ENCODE measurements around the gene PPP6R2. TPM values are rescaled to one million over a fixed set of nuclear protein-coding genes. Genes with fewer than 3 reads are reported as not detected.

PPP6R2 gene
- total and polyA plus RNA-seq, 9 of the 15 experiments (the other 6 are each of a cell fraction or from before 2014, with no cell fraction given), result 0.32 to 39.8 (median 21.4) TPM

- no peak overlapping the region for H3K4me3 ChIP-seq
- H3K27me3 ChIP-seq (ENCODE audit: control insufficient read depth in 2 of 2, insufficient read depth in 2 of 2, low read length in 2 of 2), result no peaks in the 10 kb centered on the region
- no peaks in the 10 kb centered on the region for H3K9me1 ChIP-seq (ENCODE audit: control insufficient read depth, insufficient read depth, low read length)
- H3K4me1 ChIP-seq (replicated peaks in 1 of 2; ENCODE audit: control insufficient read depth in 2 of 2, insufficient read depth in 2 of 2, low read length in 2 of 2), result peaks cover 0 to 18% of the 10 kb centered on the region in 2 experiments; a peak in 2 of 5 replicates
- POLR2A ChIA-PET, result interaction anchor here (1.7 kb wide), 1 partner anchor 11 kb away, joined by 5 read pairs; no protein-coding TSS in a partner anchor
- no peak overlapping the region for H3K4me2 ChIP-seq (ENCODE audit: insufficient read depth, low read length)
- 100% methylated on average over 2 of the region's 10 CpGs for WGBS (ENCODE audit: insufficient coverage, low coverage, missing lambda C conversion rate)
- H2AFZ ChIP-seq (ENCODE audit: low read depth, low read length), result no peak overlapping the region
- no peak for FAIRE-seq
- no peaks in the 10 kb centered on the region for H4K20me1 ChIP-seq (replicated peaks; ENCODE audit: control insufficient read depth, insufficient read depth, low read length)
- CTCF ChIA-PET (ENCODE audit: low intra/inter-chr PET ratio), result no interaction called here
- H3K27ac ChIP-seq (ENCODE audit: extremely low read depth, low read depth, low read length), result no peak overlapping the region
- peaks cover 65% of the 10 kb centered on the region; the same call in 1 of the 3 replicates for H3K36me3 ChIP-seq (ENCODE audit: control insufficient read depth, insufficient read depth, low read length)
- in situ Hi-C loops (cut with MboI), result no loop called here
- H3K9me3 ChIP-seq (replicated peaks; ENCODE audit: control insufficient read depth, insufficient read depth, low read depth, low read length), result no peaks in the 10 kb centered on the region
- BruUV-seq (replicated peaks), result no TSS peak
- H3K79me2 ChIP-seq (ENCODE audit: control insufficient read depth, insufficient read depth, low read length), result no peaks in the 10 kb centered on the region
- no peak for ATAC-seq
- no peak for TF ChIP-seq KLF13 (tag; IDR thresholded peaks at IDR 0.05; ENCODE audit: borderline replicate concordance, low read depth)
- peak; percentile 21; the same call in 1 of the 2 replicates for TF ChIP-seq POLR2G (IDR thresholded peaks at IDR 0.05; ENCODE audit: low read depth, low read length)
- intact Hi-C loops (cut with micrococcal nuclease), result no loop called here
- H3K9ac ChIP-seq (ENCODE audit: insufficient read depth in 1 of 2, low read depth in 2 of 2, low read length in 2 of 2), result no peak overlapping the region
- no peak for DNase-seq (ENCODE audit: extremely low read depth in 1 of 4, low spot score in 3 of 4)
These were observed 96.8 kb downstream of the PPP6R2 start for GRCh38 chr22:50439871-50440331.

GRCh38 chr22:50440544-50441249, 97.6 kb downstream of the PPP6R2 start:
- ChIA-PET CTCF (ENCODE audit: low intra/inter-chr PET ratio) (no interaction called here), POLR2A (interaction anchor here (0.5 to 0.7 kb wide), 2 partner anchors 41 to 674 kb away, joined by 3 read pairs; no protein-coding TSS in a partner anchor)
- peaks cover 0 to 26% of the 10 kb centered on the region in 2 experiments; a peak in 2 of 5 replicates for H3K4me1 ChIP-seq (replicated peaks in 1 of 2; ENCODE audit: control insufficient read depth in 2 of 2, insufficient read depth in 2 of 2, low read length in 2 of 2)
- FAIRE-seq, result no peak
- no peak overlapping the region for H3K4me2 ChIP-seq (ENCODE audit: insufficient read depth, low read length)
- intact Hi-C loops (cut with micrococcal nuclease) (no loop called here), in situ Hi-C loops (cut with MboI) (no loop called here)
- 93% methylated on average over 8 of the region's 26 CpGs for WGBS (ENCODE audit: insufficient coverage, low coverage, missing lambda C conversion rate)
- no peak overlapping the region for H2AFZ ChIP-seq (ENCODE audit: low read depth, low read length)
- no peak overlapping the region for H3K4me3 ChIP-seq
- ATAC-seq, result peak; percentile 11; the same call in 1 of the 3 replicates
- H4K20me1 ChIP-seq (replicated peaks; ENCODE audit: control insufficient read depth, insufficient read depth, low read length), result no peaks in the 10 kb centered on the region
- no peaks in the 10 kb centered on the region for H3K27me3 ChIP-seq (ENCODE audit: control insufficient read depth in 2 of 2, insufficient read depth in 2 of 2, low read length in 2 of 2)
- H3K9ac ChIP-seq (ENCODE audit: insufficient read depth in 1 of 2, low read depth in 2 of 2, low read length in 2 of 2), result no peak overlapping the region
- BruUV-seq (replicated peaks), result no TSS peak
- no peak for DNase-seq (ENCODE audit: extremely low read depth in 1 of 4, low spot score in 3 of 4)
- no peaks in the 10 kb centered on the region for H3K9me3 ChIP-seq (replicated peaks; ENCODE audit: control insufficient read depth, insufficient read depth, low read depth, low read length)
- no peaks in the 10 kb centered on the region for H3K9me1 ChIP-seq (ENCODE audit: control insufficient read depth, insufficient read depth, low read length)
- no peaks in the 10 kb centered on the region for H3K79me2 ChIP-seq (ENCODE audit: control insufficient read depth, insufficient read depth, low read length)
- peaks cover 65% of the 10 kb centered on the region; the same call in 1 of the 3 replicates for H3K36me3 ChIP-seq (ENCODE audit: control insufficient read depth, insufficient read depth, low read length)
- no peak overlapping the region for H3K27ac ChIP-seq (ENCODE audit: extremely low read depth, low read depth, low read length)
- TF ChIP-seq ZKSCAN8 (CRISPR knock-in tag; IDR thresholded peaks at IDR 0.05), result no peak
- no peak for TF ChIP-seq PTTG1 (tag; IDR thresholded peaks at IDR 0.05; ENCODE audit: low read depth)
- TF ChIP-seq ARID2 (IDR thresholded peaks at IDR 0.05), result no peak
